SKM-1 treated with dmso at 0.1 percent for 144 hours (cell line): Measurements from ENCODE around the gene FGF14.
A peak's percentile ranks its signal among the peaks of the same experiment; 100 is the strongest.

Source experiments
- DNase-seq: peaks from one replicate; lab custom pipeline; 2025; ENCODE audit not compliant: unreplicated experiment; lab: John Stamatoyannopoulos, UW

Gene FGF14

GRCh38 chr13:101944521-101944920 lies 457.3 kb downstream of the FGF14 start:
- no peak for DNase-seq

GRCh38 chr13:101942535-101943157 lies 459.2 kb downstream of the FGF14 start:
- no peak for DNase-seq

GRCh38 chr13:101942038-101942437 lies 459.8 kb downstream of the FGF14 start:
- DNase-seq: peak; percentile 8

GRCh38 chr13:101941095-101941783 lies 460.6 kb downstream of the FGF14 start:
- peak; percentile 6 for DNase-seq

- no peak for DNase-seq
Measured at GRCh38 chr13:101939370-101939769, 462.5 kb downstream of the FGF14 start.

- DNase-seq: no peak
Measured at GRCh38 chr13:101935828-101936227, 466.0 kb downstream of the FGF14 start.

GRCh38 chr13:101931186-101931585 lies 470.7 kb downstream of the FGF14 start:
- no peak for DNase-seq

- DNase-seq: no peak
Measured at GRCh38 chr13:101930331-101930730, 471.5 kb downstream of the FGF14 start.

- no peak for DNase-seq
Measured at GRCh38 chr13:101925731-101926130, 476.1 kb downstream of the FGF14 start.

GRCh38 chr13:101919541-101920181 lies 482.2 kb downstream of the FGF14 start:
- no peak for DNase-seq

- no peak for DNase-seq
Measured at GRCh38 chr13:101917833-101918661, 483.8 kb downstream of the FGF14 start.

- no peak for DNase-seq
Measured at GRCh38 chr13:101917475-101917810, 484.4 kb downstream of the FGF14 start.

GRCh38 chr13:101916775-101917474 lies 484.9 kb downstream of the FGF14 start:
- no peak for DNase-seq

GRCh38 chr13:101916108-101916774 lies 485.6 kb downstream of the FGF14 start:
- no peak for DNase-seq

- no peak for DNase-seq
Measured at GRCh38 chr13:101915755-101916107, 486.1 kb downstream of the FGF14 start.

- no peak for DNase-seq
Measured at GRCh38 chr13:101915331-101915730, 486.5 kb downstream of the FGF14 start.

- no peak for DNase-seq
Measured at GRCh38 chr13:101911752-101912151, 490.1 kb downstream of the FGF14 start.

- DNase-seq: no peak
Measured at GRCh38 chr13:101903890-101904289, 498.0 kb downstream of the FGF14 start.

- DNase-seq: no peak
Measured at GRCh38 chr13:101898676-101899075, 503.2 kb downstream of the FGF14 start.

- no peak for DNase-seq
Measured at GRCh38 chr13:101896541-101896940, 505.3 kb downstream of the FGF14 start.

- no peak for DNase-seq
Measured at GRCh38 chr13:101893021-101893420, 508.8 kb downstream of the FGF14 start.
